Measurements from ENCODE around the gene FLAD1. TPM values are rescaled to one million over a fixed set of nuclear protein-coding genes. Genes with fewer than 3 reads are reported as not detected.

FLAD1 gene
- total RNA-seq, 1 experiment from 2014 or later, result 58.4 TPM

DNA sequence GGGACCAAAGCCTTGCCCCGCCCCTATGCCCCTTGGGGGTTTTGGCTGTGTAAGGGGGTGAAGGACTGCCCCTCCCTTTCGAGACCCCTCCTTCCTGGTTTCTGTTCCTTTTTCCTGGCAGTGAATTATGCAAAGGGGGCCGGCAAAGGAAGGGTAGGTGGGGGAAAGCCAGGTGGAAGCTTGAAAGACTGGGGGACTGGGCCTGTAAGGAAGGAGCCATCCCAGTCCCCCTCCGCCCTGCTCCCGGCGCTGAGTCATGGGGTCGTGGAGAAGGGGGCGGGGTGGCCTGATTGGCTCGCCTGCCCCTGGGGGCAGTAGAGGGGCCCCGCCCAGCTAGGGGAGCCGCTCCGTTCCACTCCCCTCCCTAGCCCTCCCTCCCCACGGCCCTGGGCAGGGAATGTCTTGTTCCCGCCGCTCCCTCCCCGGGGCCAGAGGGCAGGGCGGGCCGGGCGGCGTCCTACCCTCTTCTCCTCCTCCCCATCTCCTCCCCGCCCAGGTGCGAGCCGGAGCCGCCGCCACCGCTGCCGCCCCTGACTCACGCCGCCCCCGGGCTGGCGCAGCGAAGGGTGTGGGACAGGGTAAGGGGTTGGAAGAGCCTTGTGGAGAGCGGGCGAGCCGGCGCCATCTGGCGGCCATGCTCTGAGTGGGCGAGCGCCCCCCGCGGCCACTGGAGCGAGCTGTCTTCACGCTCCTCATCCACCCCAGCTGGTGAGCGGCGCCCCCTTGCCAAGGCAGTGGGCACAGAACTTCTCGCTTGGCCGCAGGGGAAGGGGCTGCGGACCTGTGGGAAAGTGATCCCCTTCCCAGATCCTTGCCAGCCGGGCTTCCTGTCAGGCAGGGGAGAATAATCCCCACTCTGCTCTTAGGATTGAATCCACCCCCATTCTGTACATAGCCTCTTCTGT is 34.1 kb downstream of the FLAD1 start:
- Histone ChIP-seq H4K20me1 (ENCODE audit: insufficient read depth) (no peaks in the 10 kb centered on the region), H2AFZ (ENCODE audit: low read depth, low read length, poor library complexity, severe bottlenecking) (no peak overlapping the region), H3K27me3 (ENCODE audit: insufficient read depth, low read length) (no peaks in the 10 kb centered on the region), H3K27ac (ENCODE audit: low read depth, low read length) (peak overlapping the region; percentile 89), H3K4me1 (ENCODE audit: control insufficient read depth in 1 of 2, insufficient read depth in 2 of 2, low read length in 2 of 2) (peaks cover 30 to 62% of the 10 kb centered on the region in 2 experiments), H3K36me3 (ENCODE audit: control insufficient read depth in 1 of 2, insufficient read depth in 2 of 2, low read length in 2 of 2) (peaks cover 6 to 27% of the 10 kb centered on the region in 2 experiments; a peak in 3 of 4 replicates), H3K9ac (ENCODE audit: low read length) (peak overlapping the region; percentile 60), H3K9me2 (ENCODE audit: insufficient read depth) (no peaks in the 10 kb centered on the region), H3K4me2 (ENCODE audit: low read length) (peak overlapping the region; percentile 82), H3K79me2 (ENCODE audit: insufficient read depth, low read length) (peaks cover 11% of the 10 kb centered on the region; the same call in 1 of the 2 replicates), H3K4me3 (replicated peaks in 1 of 2; ENCODE audit: low read depth in 1 of 2, low read length in 2 of 2) (peak overlapping the region; percentile 27 to 47), H3K9me3 (ENCODE audit: control insufficient read depth in 1 of 2, insufficient read depth in 1 of 2, low read depth in 1 of 2, low read length in 2 of 2) (no peaks in the 10 kb centered on the region)
- CTCF ChIA-PET, result interaction anchor here (0.6 to 3.0 kb wide), 22 partner anchors 9 to 538 kb away, joined by 3 to 24 read pairs (median 4); partner anchors contain the start of genes ADAM15, PBXIP1 and ZBTB7B
- no TSS peak for BruUV-seq (replicated peaks)
- intact Hi-C loops (cut with micrococcal nuclease), result loop anchor here (1.0 to 2.0 kb wide), 3 partner anchors 14 to 68 kb away; partner anchors contain the start of gene ZBTB7B
- POLR2A ChIA-PET, result interaction anchor here (0.6 to 1.6 kb wide), 7 partner anchors 10 to 81 kb away, joined by 3 to 8 read pairs (median 4); partner anchors contain the start of gene PMVK
- RAD21 ChIA-PET (ENCODE audit: low non-redundant PET in 1 of 2, low total read pairs in 2 of 2, uncharacterized antibody in 2 of 2, unreplicated experiment in 2 of 2), result interaction anchor here (0.6 to 1.2 kb wide), 3 partner anchors 47 to 112 kb away, joined by 3 read pairs; partner anchors contain the start of gene SHC1 (in 1 of the 2)
- peak; percentile 87 for DNase-seq (ENCODE audit: low read depth, low spot score)
- peak; percentile 86 for ATAC-seq
- TF ChIP-seq POLR2AphosphoS5 (IDR thresholded peaks at IDR 0.05; ENCODE audit: low read depth, low read length) (peak; percentile 83), CEBPB (IDR thresholded peaks at IDR 0.05; ENCODE audit: low read depth) (no peak), SRF (IDR thresholded peaks at IDR 0.05; ENCODE audit: low read depth) (no peak), ELF1 (IDR thresholded peaks at IDR 0.05; ENCODE audit: borderline replicate concordance, low read depth) (no peak), POLR2A (IDR thresholded peaks at IDR 0.05; ENCODE audit: borderline replicate concordance, extremely low read depth, insufficient read depth, insufficient read length) (no peak), EZH2phosphoT487 (IDR thresholded peaks at IDR 0.05; ENCODE audit: borderline replicate concordance) (no peak), ZFX (IDR thresholded peaks at IDR 0.05) (no peak), FOSL1 (IDR thresholded peaks at IDR 0.05; ENCODE audit: low read depth) (no peak; the same call in 1 of the 2 replicates), SP1 (IDR thresholded peaks at IDR 0.05; ENCODE audit: low read depth) (peak; percentile 80), EZH2 (IDR thresholded peaks at IDR 0.05) (no peak), ZNF274 (IDR thresholded peaks at IDR 0.05; ENCODE audit: low read depth, low read length) (no peak), CBX3 (IDR thresholded peaks at IDR 0.05; ENCODE audit: low read depth) (no peak), RAD21 (IDR thresholded peaks at IDR 0.05; ENCODE audit: low read depth) (peak; percentile 86), JUND (IDR thresholded peaks at IDR 0.05) (peak; percentile 74), TCF7L2 (IDR thresholded peaks at IDR 0.05; ENCODE audit: borderline replicate concordance, extremely low read depth, insufficient read depth, insufficient read length) (no peak), YY1 (IDR thresholded peaks at IDR 0.05; ENCODE audit: extremely low read depth, insufficient replicate concordance, low read depth, low read length) (peak; percentile 80)
- TF ChIP-seq, protein P1, sequence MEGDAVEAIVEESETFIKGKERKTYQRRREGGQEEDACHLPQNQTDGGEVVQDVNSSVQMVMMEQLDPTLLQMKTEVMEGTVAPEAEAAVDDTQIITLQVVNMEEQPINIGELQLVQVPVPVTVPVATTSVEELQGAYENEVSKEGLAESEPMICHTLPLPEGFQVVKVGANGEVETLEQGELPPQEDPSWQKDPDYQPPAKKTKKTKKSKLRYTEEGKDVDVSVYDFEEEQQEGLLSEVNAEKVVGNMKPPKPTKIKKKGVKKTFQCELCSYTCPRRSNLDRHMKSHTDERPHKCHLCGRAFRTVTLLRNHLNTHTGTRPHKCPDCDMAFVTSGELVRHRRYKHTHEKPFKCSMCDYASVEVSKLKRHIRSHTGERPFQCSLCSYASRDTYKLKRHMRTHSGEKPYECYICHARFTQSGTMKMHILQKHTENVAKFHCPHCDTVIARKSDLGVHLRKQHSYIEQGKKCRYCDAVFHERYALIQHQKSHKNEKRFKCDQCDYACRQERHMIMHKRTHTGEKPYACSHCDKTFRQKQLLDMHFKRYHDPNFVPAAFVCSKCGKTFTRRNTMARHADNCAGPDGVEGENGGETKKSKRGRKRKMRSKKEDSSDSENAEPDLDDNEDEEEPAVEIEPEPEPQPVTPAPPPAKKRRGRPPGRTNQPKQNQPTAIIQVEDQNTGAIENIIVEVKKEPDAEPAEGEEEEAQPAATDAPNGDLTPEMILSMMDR (IDR thresholded peaks at IDR 0.05 in 2 of 3, conservative IDR thresholded peaks at IDR 0.05 in 1 of 3; ENCODE audit: borderline replicate concordance in 1 of 3, insufficient read depth in 1 of 3, low read depth in 2 of 3, low read length in 2 of 3), result peak; percentile 99 to 100 (median 100)
- TF ChIP-seq, protein P2, sequence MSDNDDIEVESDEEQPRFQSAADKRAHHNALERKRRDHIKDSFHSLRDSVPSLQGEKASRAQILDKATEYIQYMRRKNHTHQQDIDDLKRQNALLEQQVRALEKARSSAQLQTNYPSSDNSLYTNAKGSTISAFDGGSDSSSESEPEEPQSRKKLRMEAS (IDR thresholded peaks at IDR 0.05), result peak; percentile 79
- TF ChIP-seq, protein P3, sequence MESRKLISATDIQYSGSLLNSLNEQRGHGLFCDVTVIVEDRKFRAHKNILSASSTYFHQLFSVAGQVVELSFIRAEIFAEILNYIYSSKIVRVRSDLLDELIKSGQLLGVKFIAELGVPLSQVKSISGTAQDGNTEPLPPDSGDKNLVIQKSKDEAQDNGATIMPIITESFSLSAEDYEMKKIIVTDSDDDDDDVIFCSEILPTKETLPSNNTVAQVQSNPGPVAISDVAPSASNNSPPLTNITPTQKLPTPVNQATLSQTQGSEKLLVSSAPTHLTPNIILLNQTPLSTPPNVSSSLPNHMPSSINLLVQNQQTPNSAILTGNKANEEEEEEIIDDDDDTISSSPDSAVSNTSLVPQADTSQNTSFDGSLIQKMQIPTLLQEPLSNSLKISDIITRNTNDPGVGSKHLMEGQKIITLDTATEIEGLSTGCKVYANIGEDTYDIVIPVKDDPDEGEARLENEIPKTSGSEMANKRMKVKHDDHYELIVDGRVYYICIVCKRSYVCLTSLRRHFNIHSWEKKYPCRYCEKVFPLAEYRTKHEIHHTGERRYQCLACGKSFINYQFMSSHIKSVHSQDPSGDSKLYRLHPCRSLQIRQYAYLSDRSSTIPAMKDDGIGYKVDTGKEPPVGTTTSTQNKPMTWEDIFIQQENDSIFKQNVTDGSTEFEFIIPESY (IDR thresholded peaks at IDR 0.05; ENCODE audit: extremely low read depth, insufficient replicate concordance, low read length), result peak; percentile 56
- TF ChIP-seq, protein P4, sequence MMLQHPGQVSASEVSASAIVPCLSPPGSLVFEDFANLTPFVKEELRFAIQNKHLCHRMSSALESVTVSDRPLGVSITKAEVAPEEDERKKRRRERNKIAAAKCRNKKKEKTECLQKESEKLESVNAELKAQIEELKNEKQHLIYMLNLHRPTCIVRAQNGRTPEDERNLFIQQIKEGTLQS (IDR thresholded peaks at IDR 0.05), result no peak

Data from HCT116 (cell line).